B cell (primary cell): ENCODE data around the gene TNFRSF13B. TPM values are rescaled to one million over a fixed set of nuclear protein-coding genes. Genes with fewer than 3 reads are reported as not detected.
A peak's percentile ranks its signal among the peaks of the same experiment; 100 is the strongest.
"Not testable (repeated sequence)": the region's sequence is repeated elsewhere in the genome, so short reads cannot be mapped to it uniquely, and the experiment has no call there.

ENCODE experiments used
- ATAC-seq: fragments of 200-7000 bp; cut with Tn5 transposase; one replicate; pipeline ENCODE4 v1.10.0; 2021; ENCODE audit warnings: low read depth, mild to moderate bottlenecking, moderate number of reproducible peaks, moderate library complexity
- CTCF ChIA-PET: fragments of 350-600 bp; sonication (Branson Sonifier 250); formaldehyde crosslinking; loops from one replicate; lab custom pipeline; 2021; ENCODE audit warnings: antibody characterized with exemption, inconsistent platforms; lab: Charles Lee
- POLR2A ChIA-PET: fragments of 350-600 bp; sonication (Branson Sonifier 250); formaldehyde crosslinking; loops from one replicate; lab custom pipeline; 2021; ENCODE audit warnings: antibody characterized with exemption; lab: Charles Lee
- DNase-seq: peaks from one replicate; pipeline ENCODE4 v3.0.0; 2013
- H2AFZ ChIP-seq: 2 replicates; pipeline ENCODE4 v1.6.1; 2012; ENCODE audit warnings: mild to moderate bottlenecking, low read depth, low read length; ENCODE audit not compliant: insufficient read depth, poor library complexity, severe bottlenecking
- H3K27ac ChIP-seq, 2 donors: 1 replicate in 1 of 2; 2 replicates in 1 of 2; pipeline ENCODE4 v1.5.1; 2012 to 2013; ENCODE audit warnings: low read length in 2 of 2, mild to moderate bottlenecking in 2 of 2, moderate library complexity in 1 of 2
- H3K27me3 ChIP-seq, 4 experiments: fragments of 200-600 bp in 1 of 4; sonication (generic) in 1 of 4; replicated peaks in 1 of 4; 1 replicate in 2 of 4; 2 replicates in 2 of 4; pipeline versions ENCODE4 v1.6.1 to v1.7.0; 2013 to 2016; ENCODE audit warnings: low read length in 3 of 4, mild to moderate bottlenecking in 2 of 4, mixed read lengths in 1 of 4, moderate library complexity in 1 of 4; ENCODE audit not compliant: insufficient read depth in 4 of 4, control insufficient read depth in 3 of 4; ENCODE audit errors: control extremely low read depth in 1 of 4
- H3K36me3 ChIP-seq, 2 experiments: replicated peaks in 1 of 2; 1 replicate in 1 of 2; 2 replicates in 1 of 2; pipeline versions ENCODE4 v1.6.1 to v1.7.1; 2013; ENCODE audit warnings: low read length in 1 of 2; ENCODE audit not compliant: insufficient read depth in 2 of 2, control insufficient read depth in 1 of 2; ENCODE audit errors: control extremely low read depth in 1 of 2, extremely low read depth in 1 of 2
- H3K4me1 ChIP-seq, 2 donors: fragments of 200-600 bp in 1 of 2; sonication (generic) in 1 of 2; 1 replicate in 1 of 2; 2 replicates in 1 of 2; pipeline versions ENCODE4 v1.5.1 to v1.6.1; 2013 to 2017; ENCODE audit warnings: low read length in 2 of 2; ENCODE audit not compliant: control insufficient read depth in 2 of 2, insufficient read depth in 2 of 2
- H3K4me2 ChIP-seq: replicated peaks from 2 replicates; pipeline ENCODE3; 2012; ENCODE audit warnings: mild to moderate bottlenecking, low read depth, low read length; ENCODE audit not compliant: poor library complexity, severe bottlenecking
- H3K4me3 ChIP-seq, 5 experiments: fragments of 200-600 bp in 1 of 5; sonication (generic) in 1 of 5; 1 replicate in 3 of 5; 2 replicates in 2 of 5; pipeline versions ENCODE4 v1.5.1 to v1.7.0; 2011 to 2016; ENCODE audit warnings: low read length in 4 of 5, mild to moderate bottlenecking in 4 of 5, low read depth in 2 of 5, control low read depth in 1 of 5, moderate library complexity in 1 of 5; ENCODE audit not compliant: insufficient read depth in 1 of 5; ENCODE audit errors: control extremely low read depth in 1 of 5, extremely low read depth in 1 of 5
- H3K79me2 ChIP-seq: fragments of 200-600 bp; sonication (generic); one replicate; pipeline ENCODE4 v1.6.0; 2016; ENCODE audit warnings: low read length; ENCODE audit not compliant: control insufficient read depth, insufficient read depth
- H3K9ac ChIP-seq: fragments of 200-600 bp; sonication (generic); 2 replicates; pipeline ENCODE4 v1.6.1; 2017; ENCODE audit warnings: mild to moderate bottlenecking, low read length, moderate library complexity
- H3K9me3 ChIP-seq, 3 donors: one replicate each; pipeline versions ENCODE4 v1.6.1 to v1.7.1; 2013; ENCODE audit warnings: low read length in 2 of 3; ENCODE audit not compliant: control insufficient read depth in 2 of 3, insufficient read depth in 1 of 3; ENCODE audit errors: control extremely low read depth in 1 of 3
- H4K20me1 ChIP-seq: 2 replicates; pipeline ENCODE4 v1.6.0; 2012; ENCODE audit warnings: mild to moderate bottlenecking, low read length; ENCODE audit not compliant: insufficient read depth, control insufficient read depth, poor library complexity, severe bottlenecking
- H3K27ac Mint-ChIP-seq: one replicate; pipeline ENCODE4 v1.8.0; 2021; ENCODE audit warnings: mixed read lengths
- H3K27me3 Mint-ChIP-seq: one replicate; pipeline ENCODE4 v1.8.0; 2021; ENCODE audit warnings: mixed read lengths
- H3K4me1 Mint-ChIP-seq: one replicate; pipeline ENCODE4 v1.8.0; 2021; ENCODE audit warnings: mixed read lengths
- H3K4me3 Mint-ChIP-seq: one replicate; pipeline ENCODE4 v1.8.0; 2021; ENCODE audit warnings: mixed read lengths
- H3K9me3 Mint-ChIP-seq: one replicate; pipeline ENCODE4 v1.8.0; 2022; ENCODE audit warnings: mixed read lengths; ENCODE audit not compliant: insufficient read depth
- EZH2 ChIP-seq: IDR thresholded peaks from 2 replicates; pipeline ENCODE4 v1.6.1; 2012; ENCODE audit warnings: borderline replicate concordance, low read depth, mild to moderate bottlenecking, moderate library complexity, low read length; ENCODE audit not compliant: insufficient read depth, poor library complexity, severe bottlenecking
- WGBS: methylation state at CpG from one replicate; pipeline ENCODE4 v1.1.5; 2013; ENCODE audit warnings: missing lambda C conversion rate; ENCODE audit not compliant: insufficient coverage; 5-methylcytosine and 5-hydroxymethylcytosine counted together
- intact Hi-C: fragments of 100-400 bp; cut with micrococcal nuclease; formaldehyde crosslinking; loops from one replicate; pipeline ENCODE4 v1.10.0; 2022
- polyA plus RNA-seq: library from polyadenylated mRNA; depleted of rRNA; stranded (reverse); fragments of >200 nt; gene quantifications from 2 replicates; pipeline ENCODE4 v1.2.3, GENCODE V29; 2012
- total RNA-seq, 2 donors: library from RNA; stranded (reverse); fragments of 120-200 nt in 1 of 2; gene quantifications; 1 replicate in 1 of 2; 2 replicates in 1 of 2; pipeline versions ENCODE4 v1.2.3 to v1.2.4, GENCODE V29; 2013 to 2022
- TF ChIP-seq, protein P1 (sequence below): fragments of 200-600 bp; IDR thresholded peaks from one replicate; pipeline ENCODE4 v1.8.0; 2022; ENCODE audit warnings: antibody characterized with exemption, mild to moderate bottlenecking

TNFRSF13B gene
- total and polyA plus RNA-seq, 2 donors (not counting 1 experiment from before 2014, with no cell fraction given), result 74.5 to 219 TPM

GRCh38 chr17:16997514-16998429, 25.9 kb upstream of the TNFRSF13B start:
- H3K9me3 ChIP-seq, result peaks cover 0 to 4% (median 1%) of the 10 kb centered on the region in 3 donors
- H3K27ac Mint-ChIP-seq, result no peak overlapping the region
- peaks cover 3% of the 10 kb centered on the region for H3K4me1 Mint-ChIP-seq
- DNase-seq (no peak), ATAC-seq (peak; percentile 57)
- WGBS, result 58% methylated on average over 12 of the region's 14 CpGs
- H4K20me1 ChIP-seq, result no peaks in the 10 kb centered on the region
- no peaks in the 10 kb centered on the region for H3K27me3 Mint-ChIP-seq
- no peak overlapping the region for H3K4me3 Mint-ChIP-seq
- intact Hi-C loops, result no loop called here
- H3K4me1 ChIP-seq, result peaks cover 0 to 8% of the 10 kb centered on the region in 2 donors
- no peak overlapping the region for H3K4me3 ChIP-seq
- H3K4me2 ChIP-seq, result no peak overlapping the region
- H3K9me3 Mint-ChIP-seq, result no peaks in the 10 kb centered on the region
- no peak overlapping the region for H2AFZ ChIP-seq
- no peak for TF ChIP-seq EZH2
- TF ChIP-seq, protein P1, sequence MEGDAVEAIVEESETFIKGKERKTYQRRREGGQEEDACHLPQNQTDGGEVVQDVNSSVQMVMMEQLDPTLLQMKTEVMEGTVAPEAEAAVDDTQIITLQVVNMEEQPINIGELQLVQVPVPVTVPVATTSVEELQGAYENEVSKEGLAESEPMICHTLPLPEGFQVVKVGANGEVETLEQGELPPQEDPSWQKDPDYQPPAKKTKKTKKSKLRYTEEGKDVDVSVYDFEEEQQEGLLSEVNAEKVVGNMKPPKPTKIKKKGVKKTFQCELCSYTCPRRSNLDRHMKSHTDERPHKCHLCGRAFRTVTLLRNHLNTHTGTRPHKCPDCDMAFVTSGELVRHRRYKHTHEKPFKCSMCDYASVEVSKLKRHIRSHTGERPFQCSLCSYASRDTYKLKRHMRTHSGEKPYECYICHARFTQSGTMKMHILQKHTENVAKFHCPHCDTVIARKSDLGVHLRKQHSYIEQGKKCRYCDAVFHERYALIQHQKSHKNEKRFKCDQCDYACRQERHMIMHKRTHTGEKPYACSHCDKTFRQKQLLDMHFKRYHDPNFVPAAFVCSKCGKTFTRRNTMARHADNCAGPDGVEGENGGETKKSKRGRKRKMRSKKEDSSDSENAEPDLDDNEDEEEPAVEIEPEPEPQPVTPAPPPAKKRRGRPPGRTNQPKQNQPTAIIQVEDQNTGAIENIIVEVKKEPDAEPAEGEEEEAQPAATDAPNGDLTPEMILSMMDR, result no peak
- no peaks in the 10 kb centered on the region for H3K36me3 ChIP-seq
- no peak overlapping the region for H3K27ac ChIP-seq
- no peak overlapping the region for H3K9ac ChIP-seq
- CTCF ChIA-PET, result interaction anchor here (17.6 kb wide), 1 partner anchor 24 kb away, joined by 317 read pairs; the partner anchor contains the start of gene TNFRSF13B
- no peaks in the 10 kb centered on the region for H3K27me3 ChIP-seq
- H3K79me2 ChIP-seq, result peaks cover 4% of the 10 kb centered on the region
- POLR2A ChIA-PET, result no interaction called here

DNA sequence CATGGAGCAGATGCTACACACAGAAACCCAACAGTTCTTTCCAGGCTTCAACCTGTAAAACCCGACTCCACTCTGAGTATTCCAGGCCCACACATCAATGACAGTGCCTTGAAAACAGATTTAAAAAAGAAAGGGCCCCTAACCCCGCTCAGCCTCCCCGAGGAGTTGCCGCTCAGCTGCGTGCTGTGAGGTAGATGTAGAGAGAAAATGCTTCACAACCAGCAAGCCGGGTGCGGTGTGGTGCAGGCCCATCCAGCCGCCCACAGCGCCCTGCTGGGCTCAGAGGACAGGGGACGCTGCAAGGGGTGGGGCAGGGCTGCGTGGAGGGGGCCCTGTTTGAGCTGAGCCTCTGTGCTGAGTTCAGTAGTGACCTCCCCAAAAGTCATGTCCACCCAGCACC, 24.8 kb upstream of the TNFRSF13B start:
- DNase-seq, H3K79me2 ChIP-seq, H3K4me1 Mint-ChIP-seq, H3K36me3 ChIP-seq, H4K20me1 ChIP-seq, POLR2A ChIA-PET, H3K9ac ChIP-seq, H3K4me2 ChIP-seq, H3K27me3 ChIP-seq, H3K9me3 ChIP-seq, ATAC-seq, H3K27ac ChIP-seq, H3K4me1 ChIP-seq, H3K27me3 Mint-ChIP-seq, intact Hi-C loops, H3K4me3 ChIP-seq, H2AFZ ChIP-seq, H3K27ac Mint-ChIP-seq, H3K4me3 Mint-ChIP-seq, H3K9me3 Mint-ChIP-seq: not testable (repeated sequence)
- CTCF ChIA-PET, result interaction anchor here (17.6 kb wide), 1 partner anchor 23 kb away, joined by 317 read pairs; the partner anchor contains the start of gene TNFRSF13B
- WGBS, result no CpG with 5 or more reads among the region's 11 CpGs
